Pancreas (tissue), 10 donors: ENCODE measurements around the gene MED25. TPM values are rescaled to one million over a fixed set of nuclear protein-coding genes. Genes with fewer than 3 reads are reported as not detected.

Experiments used
- ATAC-seq, 4 donors: fragments of 200-7000 bp; cut with Tn5 transposase; one replicate each; pipeline versions ENCODE4 v1.8.0 to v1.9.1; 2020; ENCODE audit warnings: mild to moderate bottlenecking in 4 of 4, moderate library complexity in 4 of 4
- DNase-seq, 6 donors: peaks; one replicate each; pipeline ENCODE4 v3.0.0-alpha.2; 2020
- FAIRE-seq: peaks from 2 replicates; lab custom pipeline; 2012; peaks lifted over from hg19 to GRCh38; lab: Jason Lieb, UNC
- H3K27ac ChIP-seq, 4 donors: fragments of 200-600 bp; sonication (generic); 1 replicate in 3 of 4; 2 replicates in 1 of 4; pipeline versions ENCODE4 v1.5.0 to v1.8.0; 2020
- H3K27me3 ChIP-seq, 4 donors: fragments of 200-600 bp; one replicate each; pipeline ENCODE4 v1.8.0; 2021
- H3K36me3 ChIP-seq, 3 donors: fragments of 200-600 bp; sonication (generic) in 1 of 3; one replicate each; pipeline versions ENCODE4 v1.5.0 to v1.8.0; 2020 to 2021
- H3K4me1 ChIP-seq, 3 donors: fragments of 200-600 bp; one replicate each; pipeline ENCODE4 v1.8.0; 2021
- H3K4me3 ChIP-seq, 4 donors: fragments of 200-600 bp; sonication (generic) in 2 of 4; one replicate each; pipeline versions ENCODE4 v1.5.0 to v1.8.0; 2020 to 2021
- H3K9me3 ChIP-seq, 4 donors: fragments of 200-600 bp; one replicate each; pipeline ENCODE4 v1.8.0; 2021
- CTCF ChIP-seq, 4 donors: fragments of 200-600 bp; sonication (generic) in 3 of 4; IDR thresholded peaks; one replicate each; pipeline versions ENCODE4 v1.5.0 to v1.8.0; 2021; ENCODE audit warnings: antibody characterized with exemption in 4 of 4
- WGBS, 2 donors: extraction: QIAGEN DNeasy Blood & Tissue Kit; methylation state at CpG; one replicate each; pipeline ENCODE4 v1.1.7; 2013; 5-methylcytosine and 5-hydroxymethylcytosine counted together
- intact Hi-C, 3 donors: fragments of 100-400 bp; cut with DNase I; formaldehyde crosslinking; loops; one replicate each; pipeline versions ENCODE4 v1.11.1 to v1.14.2; 2022
- polyA plus RNA-seq, 2 donors: library from polyadenylated mRNA; stranded (reverse); fragments of 200-250 nt; gene quantifications; one replicate each; pipeline ENCODE4 v1.2.3, GENCODE V29; 2013
- total RNA-seq, 6 donors: library from RNA; stranded (reverse); fragmentation: NEBNext Ultra II Directional in 4 of 6; extraction: Animal tissue kit (Norgen Biotek cat#: 25700) in 4 of 6; gene quantifications; one replicate each; pipeline versions ENCODE4 v1.2.1 to v1.2.4, GENCODE V29; 2021 to 2023
- donor health status: healthy with polysubstance abuse.
- donor health status: DM: no; HTN: no; CAD: no; lungs with moderate emphysema.
- donor health status: DM: no; HTN: no; CAD: no.
- donor health status: control.
- donor health status: control.
- donor health status: Bipolar disorder and iron deficiency.
- donor health status: DM: yes; HTN: yes; CAD: no.
- donor health status: DM: no; HTN: no; CAD: no.
- donor health status: DM: no; HTN: no; CAD: no.
- donor health status: DM: yes; HTN: yes; CAD: no.

Gene MED25
- total and polyA plus RNA-seq, 8 donors, result 19.4 to 60.0 (median 27.8) TPM

GRCh38 chr19:49852631-49853126, 34.6 kb downstream of the MED25 start:
- TF ChIP-seq CTCF (IDR thresholded peaks at IDR 0.05), result no peak
- intact Hi-C loops, result no loop called here
- Histone ChIP-seq H3K27me3 (no peaks in the 10 kb centered on the region), H3K4me1 (peaks cover 0 to 9% (median 0%) of the 10 kb centered on the region in 3 donors), H3K4me3 (peak overlapping the region in 3 of 4 donors; percentile 77 to 93 (median 93)), H3K27ac (no peak overlapping the region), H3K9me3 (no peaks in the 10 kb centered on the region), H3K36me3 (peaks cover 0 to 16% (median 9%) of the 10 kb centered on the region in 3 donors)
- DNase-seq (no peak), FAIRE-seq (no peak), ATAC-seq (no peak)
- WGBS, 2 donors, result 38 to 51% methylated on average over 14 of the region's 14 CpGs

- no peaks in the 10 kb centered on the region for H3K9me3 ChIP-seq
- H3K36me3 ChIP-seq, result peaks cover 0 to 26% (median 10%) of the 10 kb centered on the region in 3 donors
- DNase-seq (peak in 2 of 6 donors; percentile 24 to 26), ATAC-seq (no peak), FAIRE-seq (no peak)
- intact Hi-C loops, result no loop called here
- WGBS, 2 donors, result 73 to 84% methylated on average over 10 of the region's 10 CpGs
- no peaks in the 10 kb centered on the region for H3K27me3 ChIP-seq
- no peak overlapping the region for H3K4me3 ChIP-seq
- TF ChIP-seq CTCF (IDR thresholded peaks at IDR 0.05), result no peak
- H3K4me1 ChIP-seq, result peaks cover 0 to 9% (median 0%) of the 10 kb centered on the region in 3 donors
- H3K27ac ChIP-seq, result no peak overlapping the region
Observed at GRCh38 chr19:49853852-49854377, 35.8 kb downstream of the MED25 start.

- WGBS, 2 donors, result 88 to 92% methylated on average over 37 to 39 of the region's 39 CpGs
- Histone ChIP-seq H3K4me1 (peaks cover 0 to 9% (median 0%) of the 10 kb centered on the region in 3 donors), H3K27me3 (no peaks in the 10 kb centered on the region), H3K27ac (no peak overlapping the region), H3K4me3 (no peak overlapping the region), H3K9me3 (no peaks in the 10 kb centered on the region), H3K36me3 (peaks cover 0 to 30% (median 10%) of the 10 kb centered on the region in 3 donors)
- FAIRE-seq (no peak), DNase-seq (peak in 5 of 6 donors; percentile 15 to 84 (median 57)), ATAC-seq (no peak)
- intact Hi-C loops, result no loop called here
- no peak for TF ChIP-seq CTCF (IDR thresholded peaks at IDR 0.05)
Observed at GRCh38 chr19:49854378-49855263, 36.5 kb downstream of the MED25 start.

- no peak for TF ChIP-seq CTCF (IDR thresholded peaks at IDR 0.05)
- Histone ChIP-seq H3K27me3 (no peaks in the 10 kb centered on the region), H3K4me3 (no peak overlapping the region), H3K4me1 (peaks cover 0 to 3% (median 0%) of the 10 kb centered on the region in 3 donors), H3K9me3 (no peaks in the 10 kb centered on the region), H3K36me3 (peaks cover 0 to 31% (median 10%) of the 10 kb centered on the region in 3 donors), H3K27ac (no peak overlapping the region)
- DNase-seq, result peak in 1 of 6 donors; percentile 39
- no peak for ATAC-seq
- WGBS, 2 donors, result 89 to 93% methylated on average over 12 of the region's 12 CpGs
- intact Hi-C loops, result no loop called here
- no peak for FAIRE-seq
Observed at GRCh38 chr19:49855277-49855675, 37.2 kb downstream of the MED25 start.
